ENCODE results near the gene TMEM178B.
"Not testable (repeated sequence)": the region's sequence is repeated elsewhere in the genome, so short reads cannot be mapped to it uniquely, and the experiment has no call there.

Gene TMEM178B

GRCh38 chr7:141144921-141145629 is 71.2 kb downstream of the TMEM178B start:
- no peak for DNase-seq

- no peak for DNase-seq
Observed at GRCh38 chr7:141145630-141145982, 71.7 kb downstream of the TMEM178B start.

- no peak for DNase-seq
Observed at GRCh38 chr7:141147482-141147881, 73.6 kb downstream of the TMEM178B start.

- no peak for DNase-seq
Observed at GRCh38 chr7:141150465-141150864, 76.6 kb downstream of the TMEM178B start.

- no peak for DNase-seq
Observed at GRCh38 chr7:141151746-141152145, 77.9 kb downstream of the TMEM178B start.

GRCh38 chr7:141153231-141153630 is 79.4 kb downstream of the TMEM178B start:
- DNase-seq, result no peak

GRCh38 chr7:141154131-141154732 is 80.4 kb downstream of the TMEM178B start:
- DNase-seq, result no peak

- no peak for DNase-seq
Observed at GRCh38 chr7:141156407-141156806, 82.5 kb downstream of the TMEM178B start.

- no peak for DNase-seq
Observed at GRCh38 chr7:141157138-141157765, 83.4 kb downstream of the TMEM178B start.

GRCh38 chr7:141158561-141158960 is 84.7 kb downstream of the TMEM178B start:
- DNase-seq, result peak; percentile 7

- DNase-seq, result no peak
Observed at GRCh38 chr7:141160246-141160860, 86.5 kb downstream of the TMEM178B start.

- DNase-seq, result no peak
Observed at GRCh38 chr7:141161550-141162535, 88.0 kb downstream of the TMEM178B start.

- DNase-seq, result no peak
Observed at GRCh38 chr7:141165521-141165920, 91.7 kb downstream of the TMEM178B start.

- DNase-seq, result no peak
Observed at GRCh38 chr7:141166926-141167325, 93.1 kb downstream of the TMEM178B start.

GRCh38 chr7:141167381-141167964 is 93.6 kb downstream of the TMEM178B start:
- no peak for DNase-seq

GRCh38 chr7:141169157-141169556 is 95.3 kb downstream of the TMEM178B start:
- DNase-seq, result not testable (repeated sequence)

- not testable (repeated sequence) for DNase-seq
Observed at GRCh38 chr7:141175728-141176127, 101.9 kb downstream of the TMEM178B start.

- DNase-seq, result not testable (repeated sequence)
Observed at GRCh38 chr7:141177120-141177519, 103.3 kb downstream of the TMEM178B start.

GRCh38 chr7:141178486-141179135 is 104.7 kb downstream of the TMEM178B start:
- DNase-seq, result peak; percentile 48

- no peak for DNase-seq
Observed at GRCh38 chr7:141181812-141182211, 107.9 kb downstream of the TMEM178B start.

GRCh38 chr7:141184532-141185190 is 110.8 kb downstream of the TMEM178B start:
- DNase-seq, result no peak
